Upper lobe of right lung (tissue), 1 donor: ENCODE results near the gene ACSF2. TPM values are rescaled to one million over a fixed set of nuclear protein-coding genes. Genes with fewer than 3 reads are reported as not detected.
A peak's percentile ranks its signal among the peaks of the same experiment; 100 is the strongest.
"Not testable (repeated sequence)": the region's sequence is repeated elsewhere in the genome, so short reads cannot be mapped to it uniquely, and the experiment has no call there.

Experiments
- ATAC-seq: fragments of 200-7000 bp; cut with Tn5 transposase; one replicate; pipeline ENCODE4 v1.9.1; 2020; ENCODE audit warnings: mild to moderate bottlenecking, moderate library complexity
- DNase-seq: peaks from one replicate; pipeline ENCODE4 v3.0.0-alpha.2; 2020
- H3K27ac ChIP-seq: fragments of 200-600 bp; one replicate; pipeline ENCODE4 v1.8.0; 2022
- H3K27me3 ChIP-seq: fragments of 200-600 bp; one replicate; pipeline ENCODE4 v1.8.0; 2022; ENCODE audit warnings: mild to moderate bottlenecking
- H3K36me3 ChIP-seq: fragments of 200-600 bp; one replicate; pipeline ENCODE4 v1.8.0; 2022
- H3K4me1 ChIP-seq: fragments of 200-600 bp; one replicate; pipeline ENCODE4 v1.8.0; 2022
- H3K4me3 ChIP-seq: fragments of 200-600 bp; one replicate; pipeline ENCODE4 v1.8.0; 2022; ENCODE audit warnings: mild to moderate bottlenecking
- H3K9me3 ChIP-seq: fragments of 200-600 bp; one replicate; pipeline ENCODE4 v1.8.0; 2022
- CTCF ChIP-seq: fragments of 200-600 bp; IDR thresholded peaks from one replicate; pipeline ENCODE4 v1.8.0; 2022; ENCODE audit warnings: antibody characterized with exemption
- intact Hi-C: fragments of 100-400 bp; cut with DNase I; formaldehyde crosslinking; loops from one replicate; pipeline ENCODE4 v1.11.0; 2022
- total RNA-seq: library from RNA; stranded (reverse); fragmentation: NEBNext Ultra II Directional; extraction: Animal tissue kit (Norgen Biotek cat#: 25700); gene quantifications from one replicate; pipeline ENCODE4 v1.2.1, GENCODE V29; 2021
- donor health status: DM: no; HTN: yes; CAD: no; lungs with severe emphysema.

ACSF2 gene
- total RNA-seq, 1 donor from 2014 or later = 73.9 TPM

GRCh38 chr17:50470426-50470825 lies 44.4 kb downstream of the ACSF2 start:
- DNase-seq (no peak), ATAC-seq (no peak)
- Histone ChIP-seq H3K4me1 (peaks cover 6% of the 10 kb centered on the region), H3K27me3 (peaks cover 12% of the 10 kb centered on the region), H3K27ac (no peak overlapping the region), H3K9me3 (no peaks in the 10 kb centered on the region), H3K4me3 (no peak overlapping the region), H3K36me3 (peaks cover 5% of the 10 kb centered on the region)
- TF ChIP-seq CTCF = no peak
- intact Hi-C loops = no loop called here

- intact Hi-C loops = no loop called here
- TF ChIP-seq CTCF = no peak
- Histone ChIP-seq H3K4me1 (peaks cover 6% of the 10 kb centered on the region), H3K27me3 (peaks cover 12% of the 10 kb centered on the region), H3K36me3 (peaks cover 5% of the 10 kb centered on the region), H3K4me3 (no peak overlapping the region), H3K9me3 (no peaks in the 10 kb centered on the region), H3K27ac (no peak overlapping the region)
- ATAC-seq = no peak
- DNase-seq = no peak
Observed at GRCh38 chr17:50471009-50471905, 45.2 kb downstream of the ACSF2 start.

GRCh38 chr17:50472286-50472685 lies 46.3 kb downstream of the ACSF2 start:
- H3K36me3 ChIP-seq = peaks cover 5% of the 10 kb centered on the region
- peaks cover 6% of the 10 kb centered on the region for H3K4me1 ChIP-seq

GRCh38 chr17:50472761-50473161 lies 46.7 kb downstream of the ACSF2 start:
- H3K36me3 ChIP-seq, H3K27ac ChIP-seq: not testable (repeated sequence)

More at GRCh38 chr17:50472286-50472685, 46.3 kb downstream of the ACSF2 start:
- intact Hi-C loops = no loop called here
- TF ChIP-seq CTCF = no peak
- H3K27ac ChIP-seq = no peak overlapping the region
- no peak overlapping the region for H3K4me3 ChIP-seq
- H3K27me3 ChIP-seq = peaks cover 12% of the 10 kb centered on the region
- ATAC-seq (no peak), DNase-seq (no peak)
- no peaks in the 10 kb centered on the region for H3K9me3 ChIP-seq

GRCh38 chr17:50473901-50474300 lies 47.9 kb downstream of the ACSF2 start:
- H3K27me3 ChIP-seq = peaks cover 1% of the 10 kb centered on the region
- TF ChIP-seq CTCF = no peak
- no peaks in the 10 kb centered on the region for H3K9me3 ChIP-seq
- no peak overlapping the region for H3K27ac ChIP-seq
- H3K36me3 ChIP-seq = peaks cover 5% of the 10 kb centered on the region
- ATAC-seq (no peak), DNase-seq (no peak)
- peaks cover 11% of the 10 kb centered on the region for H3K4me1 ChIP-seq
- intact Hi-C loops = no loop called here
- no peak overlapping the region for H3K4me3 ChIP-seq

More at GRCh38 chr17:50472761-50473161, 46.7 kb downstream of the ACSF2 start:
- H3K9me3 ChIP-seq, intact Hi-C loops, H3K4me1 ChIP-seq, DNase-seq, H3K4me3 ChIP-seq, ATAC-seq: not testable (repeated sequence)
- TF ChIP-seq CTCF = peak; percentile 15
- H3K27me3 ChIP-seq = peaks cover 12% of the 10 kb centered on the region
